PC-9 (cell line): ENCODE data around the gene NRAS. TPM values are rescaled to one million over a fixed set of nuclear protein-coding genes. Genes with fewer than 3 reads are reported as not detected.

Experiments used
- BruUV-seq: library from RNA; stranded (reverse); fragments of 400-500 nt; replicated peaks from 2 replicates; lab custom pipeline; 2021; lab: Mats Ljungman, UMichigan
- CTCF ChIA-PET: fragments of 300-600 bp; sonication (Branson Sonifier 250); formaldehyde crosslinking; loops from one replicate; lab custom pipeline; 2022; ENCODE audit warnings: antibody characterized with exemption; lab: Charles Lee
- POLR2A ChIA-PET: fragments of 300-600 bp; sonication (Branson Sonifier 250); formaldehyde crosslinking; loops from one replicate; lab custom pipeline; 2022; ENCODE audit warnings: antibody characterized with exemption; ENCODE audit not compliant: unreplicated experiment; lab: Charles Lee
- DNase-seq, 2 experiments: peaks; one replicate each; pipeline versions ENCODE4 v3.0.0 to v3.0.0-alpha.2; 2015 to 2022; ENCODE audit warnings: mixed read lengths in 1 of 2
- H2AFZ ChIP-seq: fragments of 200-600 bp; sonication (generic); 2 replicates; pipeline ENCODE4 v1.8.1; 2017; ENCODE audit warnings: antibody characterized with exemption
- H3F3A ChIP-seq: fragments of 200-600 bp; sonication (generic); 2 replicates; pipeline ENCODE4 v1.8.1; 2017; ENCODE audit warnings: antibody characterized with exemption, mild to moderate bottlenecking, low read depth; ENCODE audit not compliant: insufficient read depth
- H3K27ac ChIP-seq: fragments of 200-600 bp; sonication (generic); 2 replicates; pipeline ENCODE4 v1.6.1; 2016; ENCODE audit warnings: mixed run types
- H3K27me3 ChIP-seq: fragments of 200-600 bp; sonication (generic); 2 replicates; pipeline ENCODE4 v1.6.1; 2016; ENCODE audit warnings: low read depth, mixed run types; ENCODE audit not compliant: insufficient read depth
- H3K36me3 ChIP-seq: fragments of 200-600 bp; sonication (generic); 2 replicates; pipeline ENCODE4 v1.6.1; 2016; ENCODE audit warnings: low read depth, mixed run types
- H3K4me1 ChIP-seq: fragments of 200-600 bp; sonication (generic); replicated peaks from 2 replicates; pipeline ENCODE4 v1.6.1; 2016; ENCODE audit warnings: mixed run types; ENCODE audit not compliant: insufficient read depth
- H3K4me2 ChIP-seq: fragments of 200-600 bp; sonication (generic); 2 replicates; pipeline ENCODE4 v1.6.1; 2017; ENCODE audit warnings: mixed run types
- H3K4me3 ChIP-seq: fragments of 200-600 bp; sonication (generic); 2 replicates; pipeline ENCODE4 v1.6.1; 2016; ENCODE audit warnings: mixed run types
- H3K79me2 ChIP-seq: fragments of 200-600 bp; sonication (generic); 2 replicates; pipeline ENCODE4 v1.6.1; 2017; ENCODE audit warnings: low read depth, mixed run types
- H3K9me2 ChIP-seq: fragments of 200-600 bp; sonication (generic); 2 replicates; pipeline ENCODE4 v1.8.1; 2017; ENCODE audit warnings: mild to moderate bottlenecking; ENCODE audit not compliant: insufficient read depth
- H3K9me3 ChIP-seq: fragments of 200-600 bp; sonication (generic); 2 replicates; pipeline ENCODE4 v1.8.1; 2016; ENCODE audit warnings: low read depth; ENCODE audit not compliant: insufficient read depth
- H4K20me1 ChIP-seq: fragments of 200-600 bp; sonication (generic); 2 replicates; pipeline ENCODE4 v1.8.1; 2017; ENCODE audit not compliant: insufficient read depth
- EZH2 ChIP-seq: fragments of 200-600 bp; sonication (generic); IDR thresholded peaks from 2 replicates; pipeline ENCODE4 v1.8.0; 2017; ENCODE audit warnings: antibody characterized with exemption, low read depth
- intact Hi-C: fragments of 100-400 bp; cut with micrococcal nuclease; formaldehyde crosslinking; loops from one replicate; pipeline ENCODE4 v1.10.0; 2022; ENCODE audit not compliant: unreplicated experiment
- total RNA-seq: library from RNA; stranded (reverse); gene quantifications from 2 replicates; pipeline ENCODE4 v1.2.3, GENCODE V29; 2021
- TF ChIP-seq, protein P1 (sequence below): fragments of 200-600 bp; sonication (generic); conservative IDR thresholded peaks from 2 replicates; pipeline ENCODE4 v1.6.1; 2017; ENCODE audit warnings: mixed run types, antibody characterized with exemption, mild to moderate bottlenecking, moderate library complexity

Gene NRAS
- total RNA-seq, 1 experiment from 2014 or later = 37.8 TPM

DNA sequence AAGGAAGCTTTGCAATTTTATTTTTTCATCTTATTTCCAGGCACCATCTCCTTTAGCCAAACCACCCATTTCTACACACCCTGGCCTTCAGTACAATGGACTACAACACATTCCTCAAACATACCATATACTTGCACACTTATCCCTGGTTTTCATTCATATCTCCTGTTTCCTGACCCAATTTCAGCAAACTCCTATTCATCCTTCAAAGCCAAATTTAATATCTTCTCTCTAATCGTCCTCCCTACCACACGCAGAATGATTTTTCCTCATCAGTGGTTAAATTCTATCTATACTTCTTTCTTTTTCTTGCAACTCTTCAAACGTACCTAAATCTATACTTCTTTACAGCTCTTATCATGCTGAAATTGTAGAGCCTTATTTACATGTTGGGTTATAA lies 49.6 kb downstream of the NRAS start:
- ChIA-PET CTCF (no interaction called here), POLR2A (no interaction called here)
- H3K27ac ChIP-seq = no peak overlapping the region
- H3K4me2 ChIP-seq = no peak overlapping the region
- peaks cover 15% of the 10 kb centered on the region for H3K4me1 ChIP-seq
- H4K20me1 ChIP-seq = no peaks in the 10 kb centered on the region
- H2AFZ ChIP-seq = no peak overlapping the region
- H3K27me3 ChIP-seq = no peaks in the 10 kb centered on the region
- TF ChIP-seq, protein P1, sequence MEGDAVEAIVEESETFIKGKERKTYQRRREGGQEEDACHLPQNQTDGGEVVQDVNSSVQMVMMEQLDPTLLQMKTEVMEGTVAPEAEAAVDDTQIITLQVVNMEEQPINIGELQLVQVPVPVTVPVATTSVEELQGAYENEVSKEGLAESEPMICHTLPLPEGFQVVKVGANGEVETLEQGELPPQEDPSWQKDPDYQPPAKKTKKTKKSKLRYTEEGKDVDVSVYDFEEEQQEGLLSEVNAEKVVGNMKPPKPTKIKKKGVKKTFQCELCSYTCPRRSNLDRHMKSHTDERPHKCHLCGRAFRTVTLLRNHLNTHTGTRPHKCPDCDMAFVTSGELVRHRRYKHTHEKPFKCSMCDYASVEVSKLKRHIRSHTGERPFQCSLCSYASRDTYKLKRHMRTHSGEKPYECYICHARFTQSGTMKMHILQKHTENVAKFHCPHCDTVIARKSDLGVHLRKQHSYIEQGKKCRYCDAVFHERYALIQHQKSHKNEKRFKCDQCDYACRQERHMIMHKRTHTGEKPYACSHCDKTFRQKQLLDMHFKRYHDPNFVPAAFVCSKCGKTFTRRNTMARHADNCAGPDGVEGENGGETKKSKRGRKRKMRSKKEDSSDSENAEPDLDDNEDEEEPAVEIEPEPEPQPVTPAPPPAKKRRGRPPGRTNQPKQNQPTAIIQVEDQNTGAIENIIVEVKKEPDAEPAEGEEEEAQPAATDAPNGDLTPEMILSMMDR = no peak
- no peak for TF ChIP-seq EZH2
- intact Hi-C loops = no loop called here
- H3K4me3 ChIP-seq = no peak overlapping the region
- no peaks in the 10 kb centered on the region for H3K79me2 ChIP-seq
- no peaks in the 10 kb centered on the region for H3K9me3 ChIP-seq
- BruUV-seq = no TSS peak
- no peak for DNase-seq
- H3F3A ChIP-seq = peaks cover 4% of the 10 kb centered on the region; the same call in 1 of the 2 replicates
- no peaks in the 10 kb centered on the region for H3K36me3 ChIP-seq
- no peaks in the 10 kb centered on the region for H3K9me2 ChIP-seq

DNA sequence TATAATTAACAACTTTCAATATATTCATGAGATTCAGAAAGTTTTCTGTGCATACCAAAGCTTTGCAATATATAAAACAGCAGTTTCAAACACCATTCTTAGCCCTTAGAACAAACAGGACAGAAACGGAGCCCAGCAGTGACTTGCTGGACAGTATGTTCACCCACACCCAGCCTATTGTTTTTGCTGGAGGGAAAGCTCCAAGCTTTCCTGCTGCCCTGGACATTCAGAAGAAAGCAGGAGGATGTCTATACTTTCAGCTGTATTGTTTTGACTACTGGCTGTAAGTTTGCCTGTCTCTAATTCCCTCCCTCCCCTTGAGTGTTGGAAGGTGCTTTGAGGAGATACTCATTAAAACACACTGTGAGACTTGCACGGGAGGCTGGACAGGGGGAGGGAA lies 56.3 kb downstream of the NRAS start:
- Histone ChIP-seq H3K4me1 (no peaks in the 10 kb centered on the region), H3F3A (no peaks in the 10 kb centered on the region), H3K36me3 (no peaks in the 10 kb centered on the region), H3K4me2 (no peak overlapping the region), H4K20me1 (no peaks in the 10 kb centered on the region), H3K4me3 (no peak overlapping the region), H3K79me2 (no peaks in the 10 kb centered on the region), H3K9me3 (no peaks in the 10 kb centered on the region), H3K27ac (no peak overlapping the region), H3K27me3 (no peaks in the 10 kb centered on the region), H2AFZ (no peak overlapping the region), H3K9me2 (no peaks in the 10 kb centered on the region)
- DNase-seq = no peak
- BruUV-seq = no TSS peak
- ChIA-PET CTCF (interaction anchor here (0.5 kb wide), 1 partner anchor 1683 kb away, joined by 3 read pairs; no protein-coding TSS in a partner anchor), POLR2A (no interaction called here)
- intact Hi-C loops = no loop called here
- TF ChIP-seq, protein P1 = no peak
- TF ChIP-seq EZH2 = no peak

Other genes with a start within 250 kb of the NRAS start
- gene TRIM33, start 205.6 kb downstream of the NRAS start, total RNA-seq = 30.0 and 38.7 TPM in 2 replicates
- 25.2 and 36.7 TPM in 2 replicates for gene BCAS2, start 135.2 kb downstream of the NRAS start, total RNA-seq
- 0.70 and 1.1 TPM in 2 replicates for gene DENND2C, start 46.7 kb downstream of the NRAS start, total RNA-seq
- not detected in 2 replicates for gene AMPD1, start 21.2 kb downstream of the NRAS start, total RNA-seq
- gene CSDE1, start 41.2 kb upstream of the NRAS start, total RNA-seq = 536 and 650 TPM in 2 replicates
- gene SIKE1, start 63.9 kb upstream of the NRAS start, total RNA-seq = 61.4 and 61.9 TPM in 2 replicates
- gene SYCP1, start 138.1 kb upstream of the NRAS start, total RNA-seq = not detected in 2 replicates